GM19372 (cell line): ENCODE data around the gene OR2K2.
"Not testable (repeated sequence)": the region's sequence is repeated elsewhere in the genome, so short reads cannot be mapped to it uniquely, and the experiment has no call there.

ENCODE experiments used
- ATAC-seq: cut with Tn5 transposase; IDR thresholded peaks from one replicate; pipeline ENCODE4 v1.9.1; 2021; ENCODE audit warnings: mild to moderate bottlenecking, low read depth, moderate library complexity; ENCODE audit not compliant: unreplicated experiment

The OR2K2 gene

GRCh38 chr9:111298731-111299598 lies 31.1 kb downstream of the OR2K2 start:
- ATAC-seq: no peak

- no peak for ATAC-seq
These were observed 31.9 kb downstream of the OR2K2 start for GRCh38 chr9:111298111-111298510.

- no peak for ATAC-seq
These were observed 32.8 kb downstream of the OR2K2 start for GRCh38 chr9:111297066-111297824.

- ATAC-seq: no peak
These were observed 35.2 kb downstream of the OR2K2 start for GRCh38 chr9:111294691-111295451.

- no peak for ATAC-seq
These were observed 42.9 kb downstream of the OR2K2 start for GRCh38 chr9:111287127-111287526.

- ATAC-seq: no peak
These were observed 45.3 kb downstream of the OR2K2 start for GRCh38 chr9:111284703-111285102.

GRCh38 chr9:111282845-111283244 lies 47.2 kb downstream of the OR2K2 start:
- no peak for ATAC-seq

GRCh38 chr9:111280795-111281194 lies 49.2 kb downstream of the OR2K2 start:
- not testable (repeated sequence) for ATAC-seq
